ENCODE data around the gene ZBTB16.

GRCh38 chr11:114016986-114017385, 42.5 kb upstream of the ZBTB16 start:
- TF ChIP-seq, protein P1, sequence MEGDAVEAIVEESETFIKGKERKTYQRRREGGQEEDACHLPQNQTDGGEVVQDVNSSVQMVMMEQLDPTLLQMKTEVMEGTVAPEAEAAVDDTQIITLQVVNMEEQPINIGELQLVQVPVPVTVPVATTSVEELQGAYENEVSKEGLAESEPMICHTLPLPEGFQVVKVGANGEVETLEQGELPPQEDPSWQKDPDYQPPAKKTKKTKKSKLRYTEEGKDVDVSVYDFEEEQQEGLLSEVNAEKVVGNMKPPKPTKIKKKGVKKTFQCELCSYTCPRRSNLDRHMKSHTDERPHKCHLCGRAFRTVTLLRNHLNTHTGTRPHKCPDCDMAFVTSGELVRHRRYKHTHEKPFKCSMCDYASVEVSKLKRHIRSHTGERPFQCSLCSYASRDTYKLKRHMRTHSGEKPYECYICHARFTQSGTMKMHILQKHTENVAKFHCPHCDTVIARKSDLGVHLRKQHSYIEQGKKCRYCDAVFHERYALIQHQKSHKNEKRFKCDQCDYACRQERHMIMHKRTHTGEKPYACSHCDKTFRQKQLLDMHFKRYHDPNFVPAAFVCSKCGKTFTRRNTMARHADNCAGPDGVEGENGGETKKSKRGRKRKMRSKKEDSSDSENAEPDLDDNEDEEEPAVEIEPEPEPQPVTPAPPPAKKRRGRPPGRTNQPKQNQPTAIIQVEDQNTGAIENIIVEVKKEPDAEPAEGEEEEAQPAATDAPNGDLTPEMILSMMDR (IDR thresholded peaks at IDR 0.05), result no peak
- TF ChIP-seq POLR2AphosphoS5 (IDR thresholded peaks at IDR 0.05) (no peak), POLR2A (IDR thresholded peaks at IDR 0.05) (no peak)

Data from sigmoid colon (tissue), 4 donors.